GM23338 (cell line): ENCODE measurements around the gene KLK12. TPM values are rescaled to one million over a fixed set of nuclear protein-coding genes. Genes with fewer than 3 reads are reported as not detected.

ENCODE experiments used
- ATAC-seq: fragments of 200-7000 bp; cut with Tn5 transposase; 3 replicates; pipeline ENCODE4 v1.9.1; 2020
- DNase-seq: peaks from one replicate; pipeline ENCODE4 v3.0.0-alpha.2; 2015; ENCODE audit warnings: low spot score
- H2AFZ ChIP-seq: fragments of 200-600 bp; sonication (generic); 2 replicates; pipeline ENCODE4 v1.8.0; 2016; ENCODE audit warnings: antibody characterized with exemption, mild to moderate bottlenecking, moderate library complexity
- H3F3A ChIP-seq: fragments of 200-600 bp; sonication (generic); replicated peaks from 2 replicates; pipeline ENCODE4 v1.8.0; 2017; ENCODE audit warnings: antibody characterized with exemption, mixed run types, low read depth
- H3K27ac ChIP-seq: fragments of 200-600 bp; sonication (generic); 2 replicates; pipeline ENCODE4 v1.6.1; 2016; ENCODE audit warnings: low read depth
- H3K27me3 ChIP-seq: fragments of 200-600 bp; sonication (generic); 2 replicates; pipeline ENCODE4 v1.8.0; 2016; ENCODE audit warnings: mild to moderate bottlenecking, mixed run types, moderate library complexity; ENCODE audit not compliant: insufficient read depth
- H3K36me3 ChIP-seq: fragments of 200-600 bp; sonication (generic); 2 replicates; pipeline ENCODE4 v1.8.0; 2016; ENCODE audit warnings: mild to moderate bottlenecking; ENCODE audit not compliant: insufficient read depth
- H3K4me1 ChIP-seq: fragments of 200-600 bp; sonication (generic); 2 replicates; pipeline ENCODE4 v1.8.0; 2016; ENCODE audit warnings: mild to moderate bottlenecking, moderate library complexity; ENCODE audit not compliant: insufficient read depth
- H3K4me2 ChIP-seq: fragments of 200-600 bp; sonication (generic); 2 replicates; pipeline ENCODE4 v1.7.1; 2017; ENCODE audit warnings: mixed run types
- H3K4me3 ChIP-seq: fragments of 200-600 bp; sonication (generic); 2 replicates; pipeline ENCODE4 v1.6.1; 2016; ENCODE audit warnings: mixed run types
- H3K79me2 ChIP-seq: fragments of 200-600 bp; sonication (generic); replicated peaks from 2 replicates; pipeline ENCODE4 v1.8.0; 2017; ENCODE audit warnings: mild to moderate bottlenecking; ENCODE audit not compliant: insufficient read depth
- H3K9me2 ChIP-seq: fragments of 200-600 bp; sonication (generic); 2 replicates; pipeline ENCODE4 v1.8.0; 2017; ENCODE audit not compliant: insufficient read depth
- H4K20me1 ChIP-seq: fragments of 200-600 bp; sonication (generic); replicated peaks from 2 replicates; pipeline ENCODE4 v1.8.0; 2017; ENCODE audit warnings: mild to moderate bottlenecking; ENCODE audit not compliant: insufficient read depth
- H3K27ac Mint-ChIP-seq: 2 replicates; pipeline ENCODE4 v1.8.0; 2020; ENCODE audit warnings: inconsistent platforms, mild to moderate bottlenecking, moderate library complexity, mixed read lengths
- H3K27me3 Mint-ChIP-seq: 3 replicates; pipeline ENCODE4 v1.8.0; 2022; ENCODE audit warnings: low read depth, mild to moderate bottlenecking, moderate library complexity, mixed read lengths, inconsistent platforms; ENCODE audit not compliant: insufficient read depth, poor library complexity
- H3K36me3 Mint-ChIP-seq: 3 replicates; pipeline ENCODE4 v1.8.0; 2021; ENCODE audit warnings: low read depth, mild to moderate bottlenecking, inconsistent platforms, moderate library complexity, mixed read lengths
- H3K4me1 Mint-ChIP-seq: 3 replicates; pipeline ENCODE4 v1.8.0; 2020; ENCODE audit warnings: mild to moderate bottlenecking, inconsistent platforms, mixed read lengths
- H3K4me3 Mint-ChIP-seq: 3 replicates; pipeline ENCODE4 v1.8.0; 2021; ENCODE audit warnings: moderate library complexity, mild to moderate bottlenecking, inconsistent platforms, mixed read lengths
- H3K9me3 Mint-ChIP-seq: 3 replicates; pipeline ENCODE4 v1.8.0; 2020; ENCODE audit warnings: moderate library complexity, mild to moderate bottlenecking, inconsistent platforms, mixed read lengths
- NANOG ChIP-seq: IDR thresholded peaks from 2 replicates; pipeline ENCODE4 v1.6.1; 2016; ENCODE audit warnings: antibody characterized with exemption, borderline replicate concordance
- POLR2AphosphoS5 ChIP-seq: IDR thresholded peaks from 2 replicates; pipeline ENCODE4 v1.6.1; 2016; ENCODE audit warnings: antibody characterized with exemption, low read depth
- ZNF114 ChIP-seq: fragments of 250-450 bp; sonication (Bioruptor Pico); IDR thresholded peaks from 2 replicates; pipeline ENCODE4 v1.5.0; 2020; ENCODE audit warnings: mild to moderate bottlenecking, moderate library complexity
- ZNF462 ChIP-seq: fragments of 250-450 bp; sonication (Bioruptor Pico); IDR thresholded peaks from 2 replicates; pipeline ENCODE4 v1.5.0; 2020; ENCODE audit warnings: mild to moderate bottlenecking, moderate library complexity
- polyA plus RNA-seq: library from polyadenylated mRNA; unstranded; fragments of >200 nt; fragmentation: Nextera tagmentation; extraction: Ambion mirVana; gene quantifications from 2 replicates; pipeline ENCODE4 v1.2.1, GENCODE V29; 2016
- total RNA-seq: library from RNA; depleted of rRNA; stranded (reverse); fragments of >200 nt; shearing (Covaris generic); gene quantifications from 2 replicates; pipeline ENCODE4 v1.2.3, GENCODE V29; 2014

The KLK12 gene
- total and polyA plus RNA-seq, 2 experiments from 2014 or later: not detected

DNA sequence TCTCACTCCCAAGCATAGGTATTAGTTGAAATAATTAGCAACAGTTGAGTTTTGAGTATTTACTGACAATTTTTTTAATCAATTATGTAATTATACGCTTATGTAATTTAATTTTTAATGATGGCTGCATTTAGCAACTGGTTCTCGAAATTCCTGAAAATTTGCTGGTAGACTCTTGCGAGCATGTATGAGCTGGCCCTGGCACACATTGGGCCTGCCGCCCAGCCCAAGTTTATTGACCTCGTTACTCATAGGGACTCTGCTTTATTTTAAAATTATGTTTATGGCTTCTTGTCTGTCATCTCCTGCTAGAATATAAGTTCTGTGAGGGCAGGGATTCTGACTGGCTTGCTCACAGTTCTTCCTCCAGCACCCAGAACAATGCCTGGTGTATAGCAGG is 41.2 kb upstream of the KLK12 start (continued):
- no peak for TF ChIP-seq ZNF462

- TF ChIP-seq POLR2AphosphoS5: no peak
- no peak for TF ChIP-seq NANOG
- no peak for TF ChIP-seq ZNF462
- no peak for TF ChIP-seq ZNF114 (CRISPR knock-in tag)
- Histone ChIP-seq H3K36me3 (no peaks in the 10 kb centered on the region; the same call in 1 of the 2 replicates), H2AFZ (no peak overlapping the region), H4K20me1 (no peaks in the 10 kb centered on the region), H3K9me2 (peaks cover 19% of the 10 kb centered on the region), H3K79me2 (no peaks in the 10 kb centered on the region), H3K27me3 (no peaks in the 10 kb centered on the region), H3K27ac (no peak overlapping the region), H3K4me2 (no peak overlapping the region), H3K4me3 (no peak overlapping the region), H3F3A (no peaks in the 10 kb centered on the region), H3K4me1 (peaks cover 5% of the 10 kb centered on the region; the same call in 1 of the 2 replicates)
- Mint-ChIP-seq H3K4me1 (peaks cover under 1% of the 10 kb centered on the region; the same call in 2 of the 3 replicates), H3K36me3 (no peaks in the 10 kb centered on the region), H3K4me3 (no peak overlapping the region), H3K9me3 (peaks cover 13% of the 10 kb centered on the region; the same call in 2 of the 3 replicates), H3K27ac (no peak overlapping the region), H3K27me3 (no peaks in the 10 kb centered on the region)
- ATAC-seq: no peak
- DNase-seq: no peak
These were observed 36.2 kb upstream of the KLK12 start for GRCh38 chr19:51071095-51071405.
